ENCODE data around the gene OSM. TPM values are rescaled to one million over a fixed set of nuclear protein-coding genes. Genes with fewer than 3 reads are reported as not detected.

Gene OSM
- total RNA-seq, 1 experiment from 2014 or later = not detected

DNA sequence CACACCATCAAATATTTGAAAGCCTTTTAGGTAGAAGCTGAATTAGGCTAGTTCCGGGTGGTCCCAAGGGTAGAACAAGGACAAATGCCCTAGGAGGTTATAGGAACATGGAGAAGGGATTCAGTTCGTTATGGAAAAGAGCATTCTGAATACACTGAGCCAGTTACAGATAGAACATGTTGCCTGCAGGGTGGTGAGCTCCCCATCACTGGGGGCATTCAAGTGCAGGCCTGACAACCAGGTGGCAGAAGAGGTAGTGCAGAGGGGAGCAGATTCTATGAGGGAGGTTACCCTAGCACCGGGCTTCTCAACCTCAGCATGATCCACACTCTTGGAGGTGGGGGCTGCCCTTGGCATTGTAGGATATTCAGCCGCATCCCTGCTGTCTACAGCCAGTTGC, 44.3 kb downstream of the OSM start:
- no peak for DNase-seq
- no peaks in the 10 kb centered on the region for H4K20me1 ChIP-seq (ENCODE audit: insufficient read depth, low read depth, low read length)
- no peak overlapping the region for H3K4me2 ChIP-seq (ENCODE audit: low read depth, low read length, poor library complexity, severe bottlenecking)
- H3K79me2 ChIP-seq (ENCODE audit: low read length) = no peaks in the 10 kb centered on the region
- H3K27me3 ChIP-seq (ENCODE audit: low read length) = no peaks in the 10 kb centered on the region
- H3K4me1 ChIP-seq (ENCODE audit: low read length) = no peaks in the 10 kb centered on the region
- no peak overlapping the region for H2AFZ ChIP-seq (ENCODE audit: low read length)
- no peaks in the 10 kb centered on the region for H3K36me3 ChIP-seq (ENCODE audit: insufficient read depth, low read length)
- no peak overlapping the region for H3K9ac ChIP-seq (ENCODE audit: low read length)
- H3K27ac ChIP-seq (ENCODE audit: low read length) = no peak overlapping the region
- H3K9me3 ChIP-seq (ENCODE audit: low read length) = no peaks in the 10 kb centered on the region
- no peak overlapping the region for H3K4me3 ChIP-seq (ENCODE audit: low read length)
- no peaks in the 10 kb centered on the region for H3K9me2 ChIP-seq (replicated peaks; ENCODE audit: insufficient read depth, low read length)

DNA sequence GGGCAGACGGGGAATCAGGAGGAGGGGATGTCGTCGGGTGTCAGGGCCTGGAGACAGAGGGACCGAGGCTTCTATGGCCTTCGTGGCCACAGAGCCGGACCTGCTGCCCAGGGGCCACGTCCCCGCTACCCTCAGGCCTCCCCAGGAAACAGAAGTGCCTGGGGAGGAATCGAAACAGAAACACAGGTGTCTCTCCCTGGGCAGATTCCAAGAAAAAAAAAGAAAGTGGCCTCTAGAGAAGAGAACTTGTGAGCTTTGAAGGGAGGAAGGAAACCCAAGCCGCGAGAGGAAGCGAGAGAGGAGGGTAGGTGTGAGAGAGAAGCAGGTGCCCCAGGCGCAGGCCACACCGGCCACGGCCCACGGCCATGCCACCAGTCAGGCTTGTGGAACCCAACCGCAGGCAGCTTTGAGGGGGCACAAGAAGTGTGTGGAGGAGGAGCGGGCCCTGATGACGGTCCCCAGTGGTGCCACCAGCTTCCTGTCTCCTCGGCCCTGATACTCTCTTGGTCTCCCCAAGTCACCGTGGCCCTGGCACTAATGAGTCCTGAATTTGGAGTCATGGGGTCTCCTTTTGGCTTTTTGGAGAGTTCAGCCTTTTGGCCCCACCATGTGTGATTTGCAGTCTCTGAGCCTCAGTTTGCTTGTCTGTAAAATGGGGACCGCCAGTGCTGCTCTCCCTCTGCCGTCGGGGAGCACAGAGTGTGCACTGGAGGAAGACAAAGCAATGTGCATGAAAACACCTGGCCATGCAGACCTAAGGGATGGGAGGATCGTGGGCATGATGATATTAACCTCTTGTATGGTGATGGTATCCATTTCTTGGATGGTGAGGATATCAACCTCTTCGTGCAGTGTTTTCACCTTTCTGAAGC, 45.3 kb downstream of the OSM start:
- Histone ChIP-seq H3K4me3 (ENCODE audit: low read length) (no peak overlapping the region), H2AFZ (ENCODE audit: low read length) (no peak overlapping the region), H3K27ac (ENCODE audit: low read length) (no peak overlapping the region)

DNA sequence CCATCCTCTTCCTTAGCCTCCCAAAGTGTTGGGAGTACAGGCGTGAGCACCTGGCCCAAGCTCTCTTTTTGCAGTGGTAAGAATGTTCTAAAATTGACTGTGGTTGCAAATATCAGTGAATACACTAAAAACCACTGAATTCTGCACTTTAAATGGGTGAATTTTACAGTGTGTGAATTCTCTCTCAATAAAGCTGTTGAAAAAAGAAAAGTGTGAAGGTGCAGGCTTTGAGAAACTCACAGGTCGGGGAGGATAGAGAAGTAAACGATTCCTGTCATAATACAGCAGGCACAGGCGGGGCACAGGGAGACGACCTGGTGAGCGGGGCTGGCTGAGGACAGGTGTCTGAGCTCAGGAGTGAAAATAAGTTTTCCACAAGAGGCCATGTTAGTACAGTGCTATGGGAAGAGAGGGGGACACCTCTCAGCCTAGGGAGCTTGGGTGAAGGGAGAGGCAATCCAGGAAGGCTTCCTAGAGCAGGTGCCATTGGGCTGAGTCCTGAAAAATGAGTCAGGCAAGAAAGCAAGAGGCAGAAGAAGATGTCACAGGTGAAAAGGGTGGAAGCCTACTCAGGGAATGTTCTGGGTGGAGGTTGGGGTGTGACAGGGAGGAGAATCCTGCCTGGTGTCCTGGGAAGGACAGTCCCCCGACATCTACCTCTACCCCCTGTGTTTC, 46.2 kb downstream of the OSM start:
- no peak overlapping the region for H3K9ac ChIP-seq (ENCODE audit: low read length)
- H2AFZ ChIP-seq (ENCODE audit: low read length) = no peak overlapping the region
- H3K9me2 ChIP-seq (replicated peaks; ENCODE audit: insufficient read depth, low read length) = no peaks in the 10 kb centered on the region
- H3K4me2 ChIP-seq (ENCODE audit: low read depth, low read length, poor library complexity, severe bottlenecking) = no peak overlapping the region
- no peaks in the 10 kb centered on the region for H3K79me2 ChIP-seq (ENCODE audit: low read length)
- H3K27me3 ChIP-seq (ENCODE audit: low read length) = no peaks in the 10 kb centered on the region
- no peaks in the 10 kb centered on the region for H3K4me1 ChIP-seq (ENCODE audit: low read length)
- no peaks in the 10 kb centered on the region for H4K20me1 ChIP-seq (ENCODE audit: insufficient read depth, low read depth, low read length)
- no peak for DNase-seq
- no peaks in the 10 kb centered on the region for H3K9me3 ChIP-seq (ENCODE audit: low read length)
- H3K4me3 ChIP-seq (ENCODE audit: low read length) = no peak overlapping the region
- no peaks in the 10 kb centered on the region for H3K36me3 ChIP-seq (ENCODE audit: insufficient read depth, low read length)
- no peak overlapping the region for H3K27ac ChIP-seq (ENCODE audit: low read length)

More for the DNA sequence above, 45.3 kb downstream of the OSM start:
- Histone ChIP-seq H3K36me3 (ENCODE audit: insufficient read depth, low read length) (no peaks in the 10 kb centered on the region), H4K20me1 (ENCODE audit: insufficient read depth, low read depth, low read length) (no peaks in the 10 kb centered on the region), H3K79me2 (ENCODE audit: low read length) (no peaks in the 10 kb centered on the region), H3K9me2 (replicated peaks; ENCODE audit: insufficient read depth, low read length) (no peaks in the 10 kb centered on the region), H3K27me3 (ENCODE audit: low read length) (no peaks in the 10 kb centered on the region), H3K9me3 (ENCODE audit: low read length) (no peaks in the 10 kb centered on the region), H3K4me2 (ENCODE audit: low read depth, low read length, poor library complexity, severe bottlenecking) (no peak overlapping the region), H3K4me1 (ENCODE audit: low read length) (no peaks in the 10 kb centered on the region), H3K9ac (ENCODE audit: low read length) (no peak overlapping the region)
- DNase-seq = no peak

DNA sequence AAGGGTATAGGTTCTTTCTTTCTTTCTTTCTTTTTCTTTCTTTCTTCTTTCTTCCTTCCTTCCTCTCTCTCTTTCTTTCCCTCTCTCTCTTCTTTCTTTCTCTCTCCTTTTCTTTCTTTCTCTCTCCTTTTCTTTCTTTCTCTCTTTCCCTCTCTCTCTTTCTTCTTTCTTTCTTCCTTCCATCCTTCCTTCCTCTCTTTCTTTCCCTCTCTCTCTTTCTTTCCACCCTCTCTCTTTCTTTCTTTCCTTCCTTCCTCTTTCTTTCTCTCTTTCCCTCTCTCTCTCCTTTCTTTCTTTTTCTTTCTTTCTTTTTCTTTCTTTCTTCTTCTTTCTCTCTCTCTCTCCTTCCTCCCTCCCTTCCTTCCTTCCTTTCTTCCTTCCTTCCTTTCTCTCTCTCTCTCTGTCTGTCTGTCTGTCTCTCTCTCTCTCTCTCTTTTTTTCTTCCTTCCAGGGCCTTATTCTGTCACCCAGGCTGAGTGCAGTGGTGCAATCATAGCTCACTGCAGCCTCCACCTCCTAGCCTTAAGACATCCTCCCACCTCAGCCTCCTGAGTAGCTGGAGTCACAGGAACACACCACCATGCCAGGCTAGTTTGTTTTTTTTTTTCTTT, 46.9 kb downstream of the OSM start:
- Histone ChIP-seq H3K9me2 (replicated peaks; ENCODE audit: insufficient read depth, low read length) (no peaks in the 10 kb centered on the region), H4K20me1 (ENCODE audit: insufficient read depth, low read depth, low read length) (no peaks in the 10 kb centered on the region), H3K4me2 (ENCODE audit: low read depth, low read length, poor library complexity, severe bottlenecking) (no peak overlapping the region), H3K9ac (ENCODE audit: low read length) (no peak overlapping the region), H3K27ac (ENCODE audit: low read length) (no peak overlapping the region), H2AFZ (ENCODE audit: low read length) (no peak overlapping the region), H3K36me3 (ENCODE audit: insufficient read depth, low read length) (no peaks in the 10 kb centered on the region), H3K9me3 (ENCODE audit: low read length) (no peaks in the 10 kb centered on the region), H3K79me2 (ENCODE audit: low read length) (no peaks in the 10 kb centered on the region), H3K4me1 (ENCODE audit: low read length) (no peaks in the 10 kb centered on the region), H3K27me3 (ENCODE audit: low read length) (no peaks in the 10 kb centered on the region), H3K4me3 (ENCODE audit: low read length) (no peak overlapping the region)
- DNase-seq = no peak

DNA sequence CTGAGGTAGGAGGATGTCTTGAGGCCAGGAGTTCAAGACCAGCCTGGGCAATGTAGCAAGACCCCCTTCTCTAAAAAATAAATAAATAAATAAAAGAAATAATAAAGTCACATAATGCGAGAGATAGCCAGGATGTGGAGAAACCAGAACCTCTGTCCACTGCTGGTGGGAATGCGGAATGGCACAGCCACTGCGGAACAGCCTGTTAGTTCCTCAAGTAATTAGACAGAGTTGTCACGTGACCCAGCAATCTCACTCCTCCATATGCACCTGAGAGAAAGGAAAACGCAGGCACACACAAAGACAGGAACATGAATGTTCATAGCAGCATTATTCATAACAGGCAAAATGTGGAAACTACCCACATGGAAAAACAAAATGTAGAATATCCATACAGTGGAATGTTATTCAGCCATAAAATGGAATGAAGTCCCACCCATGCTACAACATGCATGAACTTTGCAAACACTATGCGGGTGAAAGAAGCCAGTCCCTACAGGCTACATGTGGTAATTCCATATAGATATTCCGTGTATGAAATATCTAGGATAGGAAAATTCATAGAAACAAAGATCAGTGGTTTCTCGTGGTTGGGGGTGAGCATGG, 47.5 kb downstream of the OSM start:
- Histone ChIP-seq H3K4me1 (ENCODE audit: low read length) (no peaks in the 10 kb centered on the region), H3K9me2 (replicated peaks; ENCODE audit: insufficient read depth, low read length) (no peaks in the 10 kb centered on the region), H3K79me2 (ENCODE audit: low read length) (no peaks in the 10 kb centered on the region), H4K20me1 (ENCODE audit: insufficient read depth, low read depth, low read length) (no peaks in the 10 kb centered on the region), H3K27me3 (ENCODE audit: low read length) (no peaks in the 10 kb centered on the region), H3K9me3 (ENCODE audit: low read length) (no peaks in the 10 kb centered on the region), H3K27ac (ENCODE audit: low read length) (no peak overlapping the region), H3K4me2 (ENCODE audit: low read depth, low read length, poor library complexity, severe bottlenecking) (no peak overlapping the region), H2AFZ (ENCODE audit: low read length) (no peak overlapping the region), H3K36me3 (ENCODE audit: insufficient read depth, low read length) (no peaks in the 10 kb centered on the region), H3K9ac (ENCODE audit: low read length) (no peak overlapping the region), H3K4me3 (ENCODE audit: low read length) (no peak overlapping the region)
- DNase-seq = no peak

DNA sequence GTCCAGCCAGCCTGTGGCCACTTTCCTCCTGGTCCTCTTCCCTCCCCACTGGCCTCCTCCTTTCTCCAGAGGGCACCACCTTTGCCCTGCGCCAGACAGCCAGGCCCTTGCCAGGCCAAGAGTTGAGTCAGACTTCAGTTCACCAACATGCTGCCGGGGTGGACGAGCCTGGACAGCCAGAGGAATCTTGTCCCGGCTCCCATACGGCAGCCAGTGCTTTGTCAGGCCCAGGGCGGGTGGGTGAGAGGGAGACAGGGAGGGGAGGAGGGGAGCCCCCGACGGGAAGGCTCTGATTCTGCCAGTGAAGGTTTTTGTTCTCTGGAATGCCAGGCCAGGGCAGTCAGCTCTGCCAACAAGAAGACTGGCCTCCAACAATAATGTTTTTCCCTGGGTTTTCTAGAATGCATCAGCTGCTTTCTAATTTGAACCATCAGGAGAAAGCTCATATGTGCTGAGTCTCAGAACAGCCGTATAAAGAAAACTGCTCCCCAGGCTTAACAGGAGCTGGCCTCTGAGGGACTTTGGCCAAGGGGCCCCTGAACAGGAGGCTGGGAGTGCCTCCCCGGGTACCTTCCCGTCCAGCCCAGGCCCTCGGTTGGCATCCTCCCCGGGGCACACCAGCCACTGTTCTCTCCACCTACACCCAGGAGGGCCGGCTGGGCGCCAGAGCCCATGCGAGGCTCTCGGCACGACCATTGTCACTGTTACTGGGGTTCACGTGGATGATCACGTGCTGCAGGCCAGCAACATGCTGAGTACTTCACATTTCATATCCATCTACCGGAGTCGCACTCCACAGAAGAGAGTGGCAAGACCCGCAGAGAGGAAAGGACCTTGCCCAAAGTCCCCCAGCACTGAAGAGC, 48.7 kb downstream of the OSM start:
- Histone ChIP-seq H3K4me3 (ENCODE audit: low read length) (no peak overlapping the region), H3K27ac (ENCODE audit: low read length) (no peak overlapping the region), H3K9me3 (ENCODE audit: low read length) (no peaks in the 10 kb centered on the region), H2AFZ (ENCODE audit: low read length) (no peak overlapping the region), H3K36me3 (ENCODE audit: insufficient read depth, low read length) (no peaks in the 10 kb centered on the region), H3K9ac (ENCODE audit: low read length) (no peak overlapping the region), H4K20me1 (ENCODE audit: insufficient read depth, low read depth, low read length) (no peaks in the 10 kb centered on the region), H3K9me2 (replicated peaks; ENCODE audit: insufficient read depth, low read length) (no peaks in the 10 kb centered on the region), H3K4me2 (ENCODE audit: low read depth, low read length, poor library complexity, severe bottlenecking) (no peak overlapping the region), H3K27me3 (ENCODE audit: low read length) (no peaks in the 10 kb centered on the region), H3K4me1 (ENCODE audit: low read length) (no peaks in the 10 kb centered on the region), H3K79me2 (ENCODE audit: low read length) (no peaks in the 10 kb centered on the region)
- no peak for DNase-seq

DNA sequence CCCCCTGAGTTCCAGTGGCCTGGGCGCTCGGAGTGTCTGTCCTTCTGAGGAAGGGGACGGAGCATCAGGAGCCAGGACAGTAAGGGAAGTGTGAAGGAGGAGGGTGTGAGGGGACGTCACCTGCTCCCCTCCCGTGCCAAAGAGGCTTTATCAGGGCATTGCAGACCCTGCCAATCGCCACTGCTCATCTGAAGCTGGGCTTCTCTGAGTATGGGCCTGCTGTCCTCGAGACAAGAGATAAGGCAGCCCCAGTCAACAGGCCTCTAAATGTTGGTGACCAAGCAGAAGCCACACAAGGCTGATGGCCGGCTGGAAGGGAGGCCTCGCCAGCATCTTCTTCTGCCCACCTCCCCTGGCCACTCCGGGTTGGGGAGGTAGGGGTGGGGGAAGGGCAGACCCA, 49.9 kb downstream of the OSM start:
- no peak overlapping the region for H3K9ac ChIP-seq (ENCODE audit: low read length)
- H3K9me2 ChIP-seq (replicated peaks; ENCODE audit: insufficient read depth, low read length) = no peaks in the 10 kb centered on the region
- H3K79me2 ChIP-seq (ENCODE audit: low read length) = no peaks in the 10 kb centered on the region
- H2AFZ ChIP-seq (ENCODE audit: low read length) = no peak overlapping the region
- no peaks in the 10 kb centered on the region for H3K4me1 ChIP-seq (ENCODE audit: low read length)
- H4K20me1 ChIP-seq (ENCODE audit: insufficient read depth, low read depth, low read length) = no peaks in the 10 kb centered on the region
- H3K4me3 ChIP-seq (ENCODE audit: low read length) = no peak overlapping the region
- H3K27ac ChIP-seq (ENCODE audit: low read length) = no peak overlapping the region
- H3K4me2 ChIP-seq (ENCODE audit: low read depth, low read length, poor library complexity, severe bottlenecking) = no peak overlapping the region
- H3K9me3 ChIP-seq (ENCODE audit: low read length) = no peaks in the 10 kb centered on the region
- H3K36me3 ChIP-seq (ENCODE audit: insufficient read depth, low read length) = no peaks in the 10 kb centered on the region
- H3K27me3 ChIP-seq (ENCODE audit: low read length) = no peaks in the 10 kb centered on the region
- no peak for DNase-seq
